LNCaP clone FGC (cell line): ENCODE data around the gene ZDHHC9.
A peak's percentile ranks its signal among the peaks of the same experiment; 100 is the strongest.
"Not testable (repeated sequence)": the region's sequence is repeated elsewhere in the genome, so short reads cannot be mapped to it uniquely, and the experiment has no call there.

Experiments
- DNase-seq: peaks from one replicate; pipeline ENCODE4 v3.0.0-alpha.2; 2011; ENCODE audit warnings: low read depth
- H3K4me3 ChIP-seq: 2 replicates; pipeline ENCODE4 v1.5.1; 2011; ENCODE audit warnings: mild to moderate bottlenecking, low read depth, low read length, control low read depth
- TF ChIP-seq, protein P1 (sequence below): IDR thresholded peaks from 2 replicates; pipeline ENCODE4 v1.5.1; 2012; ENCODE audit warnings: mild to moderate bottlenecking; ENCODE audit not compliant: control insufficient read depth, insufficient read depth; ENCODE audit errors: extremely low read depth

Gene ZDHHC9

DNA sequence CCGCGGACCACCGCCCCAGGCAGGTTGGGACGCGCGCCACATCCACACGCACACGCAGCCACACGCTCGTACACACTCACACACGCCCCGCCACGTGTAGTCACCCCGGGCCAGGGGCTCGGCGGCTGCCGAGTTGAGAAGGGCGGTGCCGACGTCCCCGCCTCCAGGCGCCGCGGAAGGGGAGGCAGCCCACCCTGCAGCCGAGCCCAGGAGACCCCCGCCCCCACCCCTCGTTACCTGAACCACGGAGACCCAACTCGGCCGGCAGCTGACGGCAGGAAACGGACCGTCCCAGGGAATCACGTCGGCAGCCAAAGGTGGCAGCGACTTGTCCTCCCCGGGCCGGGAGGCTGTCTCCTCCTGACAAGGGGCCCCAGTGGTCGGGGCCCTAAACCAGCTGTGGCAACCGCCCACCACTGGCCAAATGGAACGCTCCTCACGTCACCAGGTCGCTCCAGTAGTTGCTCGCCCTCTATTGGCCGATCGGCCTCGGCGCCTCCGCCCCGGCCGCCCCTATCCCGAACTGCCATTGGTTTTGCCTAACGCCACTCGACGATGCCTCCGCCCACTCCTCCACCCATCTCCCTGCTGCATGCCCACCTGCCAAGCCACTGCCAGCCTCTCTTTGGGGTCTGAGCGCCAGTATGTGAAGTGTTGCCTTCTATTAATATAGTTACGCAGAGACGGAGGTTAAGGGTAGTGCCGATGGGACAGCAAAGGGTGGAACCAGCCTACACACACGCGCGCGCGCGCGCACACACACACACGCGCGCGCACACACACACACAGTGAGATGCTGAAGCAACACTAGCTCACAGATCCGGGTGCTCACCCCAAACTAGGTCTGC is at the start of gene ZDHHC9:
Gene ZDHHC9 (minus strand): TSS at position 428 of the 848 bp plus-strand sequence. CDS start 1,941 bp downstream, outside the sequence.
- TF ChIP-seq, protein P1, sequence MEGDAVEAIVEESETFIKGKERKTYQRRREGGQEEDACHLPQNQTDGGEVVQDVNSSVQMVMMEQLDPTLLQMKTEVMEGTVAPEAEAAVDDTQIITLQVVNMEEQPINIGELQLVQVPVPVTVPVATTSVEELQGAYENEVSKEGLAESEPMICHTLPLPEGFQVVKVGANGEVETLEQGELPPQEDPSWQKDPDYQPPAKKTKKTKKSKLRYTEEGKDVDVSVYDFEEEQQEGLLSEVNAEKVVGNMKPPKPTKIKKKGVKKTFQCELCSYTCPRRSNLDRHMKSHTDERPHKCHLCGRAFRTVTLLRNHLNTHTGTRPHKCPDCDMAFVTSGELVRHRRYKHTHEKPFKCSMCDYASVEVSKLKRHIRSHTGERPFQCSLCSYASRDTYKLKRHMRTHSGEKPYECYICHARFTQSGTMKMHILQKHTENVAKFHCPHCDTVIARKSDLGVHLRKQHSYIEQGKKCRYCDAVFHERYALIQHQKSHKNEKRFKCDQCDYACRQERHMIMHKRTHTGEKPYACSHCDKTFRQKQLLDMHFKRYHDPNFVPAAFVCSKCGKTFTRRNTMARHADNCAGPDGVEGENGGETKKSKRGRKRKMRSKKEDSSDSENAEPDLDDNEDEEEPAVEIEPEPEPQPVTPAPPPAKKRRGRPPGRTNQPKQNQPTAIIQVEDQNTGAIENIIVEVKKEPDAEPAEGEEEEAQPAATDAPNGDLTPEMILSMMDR = no peak
- peak within 1 kb of the TSS; percentile 56 for H3K4me3 ChIP-seq
- peak; percentile 56 for DNase-seq

DNA sequence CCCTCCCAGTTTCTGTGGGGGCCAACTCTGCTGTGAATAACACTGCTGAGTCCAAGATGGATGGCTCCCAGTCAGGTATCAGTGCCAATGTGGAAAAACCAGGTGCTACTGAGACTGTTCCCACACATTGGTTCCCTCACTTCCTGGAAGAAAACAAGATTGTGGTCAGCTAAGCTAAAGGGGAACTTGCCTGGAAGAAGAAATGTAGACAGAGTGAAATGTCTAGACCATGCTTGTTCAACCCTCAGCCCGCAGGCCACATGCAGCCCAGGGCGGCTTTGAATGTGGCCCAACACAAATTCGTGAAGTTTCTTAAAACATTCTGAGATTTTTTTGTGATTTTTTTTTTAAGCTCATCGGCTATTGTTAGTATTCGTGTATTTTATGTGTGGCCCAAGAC is 33.7 kb upstream of the ZDHHC9 start:
- TF ChIP-seq, protein P1 = no peak
- no peak overlapping the region for H3K4me3 ChIP-seq
- DNase-seq = no peak

DNA sequence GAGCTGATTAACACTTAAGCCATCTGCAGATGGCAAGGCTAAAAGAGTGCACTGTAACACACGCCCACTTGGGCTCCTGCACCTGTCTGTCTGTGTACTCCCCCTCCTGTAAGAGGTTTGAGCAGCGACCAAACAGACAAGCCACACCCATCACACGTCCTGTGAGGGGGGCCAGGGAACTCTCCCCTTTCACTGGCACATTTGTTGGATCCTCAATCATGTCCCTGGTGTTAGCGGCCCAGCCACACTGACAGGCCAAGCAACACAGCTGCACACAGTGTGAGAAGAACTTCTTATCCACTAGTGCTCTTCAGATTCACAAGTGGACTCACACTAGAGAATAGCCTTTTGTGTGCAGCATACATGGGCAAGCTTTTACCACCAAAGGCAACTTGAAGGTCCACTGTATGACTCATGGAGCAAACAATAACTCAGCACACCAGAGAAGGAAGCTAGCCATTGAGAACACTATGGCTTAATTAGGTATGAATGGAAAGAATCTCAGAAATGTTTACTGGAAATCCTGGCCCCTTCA is 33.2 kb upstream of the ZDHHC9 start:
- no peak overlapping the region for H3K4me3 ChIP-seq
- TF ChIP-seq, protein P1 = no peak
- no peak for DNase-seq

DNA sequence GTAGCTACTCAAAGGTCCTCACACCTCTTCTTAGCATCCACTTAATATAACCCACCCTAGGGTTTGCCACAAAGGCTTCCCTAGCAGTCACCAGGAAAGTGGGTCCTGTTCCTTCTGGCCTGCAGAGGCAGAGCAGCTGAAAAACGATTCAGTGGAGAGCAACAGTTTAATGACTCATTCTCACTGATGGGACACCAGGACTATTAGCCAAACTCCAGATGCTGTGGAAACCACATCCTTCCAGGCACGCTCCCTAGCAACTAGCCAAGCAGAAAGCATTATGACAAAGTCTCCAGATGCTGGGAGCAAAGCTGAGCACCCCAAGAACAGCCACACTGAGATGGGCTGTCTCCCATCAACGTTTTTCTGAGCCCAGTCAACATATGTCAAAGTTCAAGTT is 32.0 kb upstream of the ZDHHC9 start:
- TF ChIP-seq, protein P1 = no peak
- DNase-seq = no peak

DNA sequence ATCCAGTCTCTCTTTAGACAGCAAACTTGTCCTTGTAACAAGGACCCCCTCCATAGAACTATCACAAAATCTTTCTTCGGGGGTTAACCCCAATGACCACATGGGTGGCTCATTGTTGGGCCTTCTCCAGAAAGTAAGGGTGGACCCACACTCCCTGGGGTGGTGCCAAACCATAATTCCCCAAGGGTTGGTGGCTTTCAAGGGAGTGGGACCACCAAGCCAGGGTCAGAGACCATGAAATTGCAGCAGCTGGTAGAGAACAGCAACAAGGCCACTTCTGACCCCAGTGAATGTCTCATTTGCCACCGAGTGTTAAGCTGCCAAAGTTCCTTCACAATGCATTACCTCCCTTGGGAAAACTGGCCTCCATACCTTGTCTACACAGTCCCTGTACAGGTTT is 28.8 kb upstream of the ZDHHC9 start:
- DNase-seq = no peak
- H3K4me3 ChIP-seq = no peak overlapping the region
- TF ChIP-seq, protein P1 = no peak

More for the DNA sequence above, 32.0 kb upstream of the ZDHHC9 start:
- no peak overlapping the region for H3K4me3 ChIP-seq

DNA sequence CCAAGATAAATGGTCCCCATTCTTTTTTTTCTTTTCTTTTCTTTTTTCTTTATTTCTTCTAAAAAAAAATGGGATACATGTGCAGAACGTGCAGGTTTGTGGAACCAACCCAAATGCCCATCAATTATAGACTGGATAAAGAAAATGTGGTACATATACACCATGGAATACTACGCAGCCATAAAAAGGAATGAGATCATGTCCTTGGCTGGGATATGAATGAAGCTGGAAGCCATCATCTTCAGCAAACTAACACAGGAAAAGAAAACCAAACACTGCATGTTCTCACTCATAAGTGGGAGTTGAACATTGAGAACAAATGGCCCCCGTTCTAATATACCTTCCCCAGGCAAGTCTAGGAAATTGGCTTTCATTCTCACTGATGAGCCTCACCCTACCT is 22.6 kb upstream of the ZDHHC9 start:
- H3K4me3 ChIP-seq, DNase-seq: not testable (repeated sequence)

DNA sequence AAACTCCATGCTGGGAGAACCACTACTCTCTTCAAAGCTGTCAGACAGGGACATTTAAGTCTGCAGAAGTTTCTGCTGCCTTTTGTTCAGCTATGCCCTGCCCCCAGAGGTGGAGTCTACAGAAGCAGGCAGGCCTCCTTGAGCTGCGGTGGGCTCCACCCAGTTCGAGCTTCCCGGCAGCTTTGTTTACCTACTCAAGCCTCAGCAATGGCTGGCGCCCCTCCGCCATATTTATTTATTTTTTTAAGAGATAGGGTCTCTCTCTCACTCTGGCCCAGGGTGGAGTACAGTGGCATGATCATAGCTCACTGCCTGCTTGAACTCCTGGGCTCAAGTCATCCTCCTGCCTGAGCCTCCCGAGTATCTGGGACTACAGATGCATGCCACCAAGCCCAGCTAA is 15.4 kb upstream of the ZDHHC9 start:
- not testable (repeated sequence) for DNase-seq, H3K4me3 ChIP-seq

DNA sequence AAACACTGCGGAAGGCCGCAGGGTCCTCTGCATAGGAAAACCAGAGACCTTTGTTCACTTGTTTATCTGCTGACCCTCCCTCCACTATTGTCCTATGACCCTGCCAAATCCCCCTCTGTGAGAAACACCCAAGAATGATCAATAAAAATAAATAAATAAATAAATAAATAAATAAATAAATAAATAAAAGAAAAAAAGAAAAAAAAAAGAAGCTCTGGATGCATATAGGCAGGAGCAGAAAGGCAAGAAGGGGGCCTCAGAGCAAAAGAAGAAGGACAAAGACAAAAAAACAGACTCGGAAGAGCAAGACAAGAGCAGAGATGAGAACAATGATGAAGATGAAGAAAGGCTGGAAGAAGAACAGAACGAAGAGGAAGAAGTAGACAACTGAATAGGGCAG is 8.1 kb upstream of the ZDHHC9 start:
- not testable (repeated sequence) for DNase-seq, H3K4me3 ChIP-seq
